DMS153 treated with DMSO at 0.1 percent for 48 hours (cell line): Measurements from ENCODE around the gene MYCN.

ENCODE experiments used
- DNase-seq: peaks from one replicate; lab custom pipeline; 2025; ENCODE audit not compliant: unreplicated experiment; lab: John Stamatoyannopoulos, UW

Gene MYCN

GRCh38 chr2:15992457-15993231, 52.3 kb downstream of the MYCN start:
- DNase-seq, result no peak

- DNase-seq, result no peak
Measured at GRCh38 chr2:15993232-15993610, 52.9 kb downstream of the MYCN start.

DNA sequence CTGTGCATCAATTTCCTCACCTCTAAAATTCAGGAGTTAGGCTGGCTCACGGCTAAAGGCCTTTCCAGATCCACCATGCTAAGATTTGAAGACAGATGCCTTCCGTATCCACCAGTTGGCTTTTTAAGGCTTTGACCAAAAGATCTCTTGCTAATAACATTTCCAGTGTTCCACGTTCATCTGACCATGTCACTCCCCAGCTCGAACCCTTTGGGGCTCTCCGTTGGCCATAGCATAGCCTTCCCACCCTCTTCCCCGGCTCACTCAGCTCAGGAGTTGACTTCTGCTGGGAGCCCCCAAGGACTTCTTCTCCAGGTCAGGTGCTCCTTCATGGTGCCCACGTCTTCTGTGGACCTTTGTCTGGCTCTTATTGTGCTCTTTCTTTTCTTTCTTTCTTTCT, 53.3 kb downstream of the MYCN start:
- DNase-seq, result no peak

DNA sequence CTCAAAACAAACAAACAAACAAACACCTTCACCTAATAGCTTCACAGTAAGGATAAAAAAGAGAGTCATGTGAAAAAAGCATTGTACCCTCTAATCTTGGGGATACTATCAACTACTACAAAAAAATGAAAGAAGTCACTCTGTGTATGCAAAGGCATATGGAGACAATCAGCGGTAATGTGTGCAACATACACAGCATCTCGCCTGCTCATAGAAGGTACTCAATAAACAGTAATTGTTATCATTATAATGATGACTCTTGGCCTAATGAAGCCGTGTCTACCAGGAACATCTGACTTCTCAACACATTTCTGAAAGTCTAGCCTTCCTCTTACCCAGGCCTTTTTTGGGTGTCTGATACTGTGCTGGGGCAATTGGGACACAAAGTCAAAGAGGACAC, 55.3 kb downstream of the MYCN start:
- DNase-seq, result no peak
